ENCODE measurements around the gene NGF.
"Not testable (repeated sequence)": the region's sequence is repeated elsewhere in the genome, so short reads cannot be mapped to it uniquely, and the experiment has no call there.

Gene NGF

GRCh38 chr1:115337633-115338456 is at the start of gene NGF:
NGF (minus strand) TSS chr1:115338249; CDS start chr1:115286795, 51,454 bp downstream.
- no peak for DNase-seq

- not testable (repeated sequence) for DNase-seq
These were observed 45.4 kb upstream of the NGF start for GRCh38 chr1:115383455-115383854.

GRCh38 chr1:115379943-115380342 is 41.9 kb upstream of the NGF start:
- DNase-seq: no peak

- no peak for DNase-seq
These were observed 39.4 kb upstream of the NGF start for GRCh38 chr1:115377411-115377810.

- DNase-seq: no peak
These were observed 36.5 kb upstream of the NGF start for GRCh38 chr1:115374598-115374997.

GRCh38 chr1:115373305-115373704 is 35.3 kb upstream of the NGF start:
- no peak for DNase-seq

- DNase-seq: no peak
These were observed 27.7 kb upstream of the NGF start for GRCh38 chr1:115365738-115366137.

GRCh38 chr1:115364780-115365155 is 26.7 kb upstream of the NGF start:
- no peak for DNase-seq

GRCh38 chr1:115364046-115364779 is 26.2 kb upstream of the NGF start:
- DNase-seq: no peak

GRCh38 chr1:115363171-115363570 is 25.1 kb upstream of the NGF start:
- DNase-seq: no peak

- DNase-seq: not testable (repeated sequence)
These were observed 22.6 kb upstream of the NGF start for GRCh38 chr1:115360505-115361129.

GRCh38 chr1:115359787-115360452 is 21.9 kb upstream of the NGF start:
- DNase-seq: not testable (repeated sequence)

- DNase-seq: no peak
These were observed 18.3 kb upstream of the NGF start for GRCh38 chr1:115356356-115356755.

GRCh38 chr1:115355069-115355468 is 17.0 kb upstream of the NGF start:
- DNase-seq: no peak

- no peak for DNase-seq
These were observed 13.1 kb upstream of the NGF start for GRCh38 chr1:115351143-115351542.

- DNase-seq: no peak
These were observed 10.6 kb upstream of the NGF start for GRCh38 chr1:115348636-115349035.

GRCh38 chr1:115347282-115347681 is 9.2 kb upstream of the NGF start:
- no peak for DNase-seq

GRCh38 chr1:115343200-115343737 is 5.2 kb upstream of the NGF start:
- DNase-seq: no peak

GRCh38 chr1:115341948-115342347 is 3.9 kb upstream of the NGF start:
- no peak for DNase-seq

- no peak for DNase-seq
These were observed 2.8 kb upstream of the NGF start for GRCh38 chr1:115340879-115341278.

- DNase-seq: no peak
These were observed 390 bp upstream of the NGF start for GRCh38 chr1:115338457-115338820.

GRCh38 chr1:115337276-115337632 is 795 bp downstream of the NGF start:
- no peak for DNase-seq

GRCh38 chr1:115336741-115337140 is 1.3 kb downstream of the NGF start:
- no peak for DNase-seq

Data from stimulated activated naive CD4-positive, alpha-beta T cell (primary cell).